ENCODE data around the gene DLGAP4.

GRCh38 chr20:36396847-36397630 is 90.9 kb downstream of the DLGAP4 start:
- TF ChIP-seq CTCF (optimal IDR thresholded peaks at IDR 0.05 in 1 of 3, IDR thresholded peaks at IDR 0.05 in 1 of 3, conservative IDR thresholded peaks at IDR 0.05 in 1 of 3; ENCODE audit: extremely low read depth in 1 of 3, insufficient read depth in 2 of 3, low read length in 3 of 3) (no peak), EZH2 (IDR thresholded peaks at IDR 0.05; ENCODE audit: low read length) (no peak)
